ENCODE data around the gene PUM2. TPM values are rescaled to one million over a fixed set of nuclear protein-coding genes. Genes with fewer than 3 reads are reported as not detected.

The PUM2 gene
- total RNA-seq, 1 donor from 2014 or later: 136 TPM

DNA sequence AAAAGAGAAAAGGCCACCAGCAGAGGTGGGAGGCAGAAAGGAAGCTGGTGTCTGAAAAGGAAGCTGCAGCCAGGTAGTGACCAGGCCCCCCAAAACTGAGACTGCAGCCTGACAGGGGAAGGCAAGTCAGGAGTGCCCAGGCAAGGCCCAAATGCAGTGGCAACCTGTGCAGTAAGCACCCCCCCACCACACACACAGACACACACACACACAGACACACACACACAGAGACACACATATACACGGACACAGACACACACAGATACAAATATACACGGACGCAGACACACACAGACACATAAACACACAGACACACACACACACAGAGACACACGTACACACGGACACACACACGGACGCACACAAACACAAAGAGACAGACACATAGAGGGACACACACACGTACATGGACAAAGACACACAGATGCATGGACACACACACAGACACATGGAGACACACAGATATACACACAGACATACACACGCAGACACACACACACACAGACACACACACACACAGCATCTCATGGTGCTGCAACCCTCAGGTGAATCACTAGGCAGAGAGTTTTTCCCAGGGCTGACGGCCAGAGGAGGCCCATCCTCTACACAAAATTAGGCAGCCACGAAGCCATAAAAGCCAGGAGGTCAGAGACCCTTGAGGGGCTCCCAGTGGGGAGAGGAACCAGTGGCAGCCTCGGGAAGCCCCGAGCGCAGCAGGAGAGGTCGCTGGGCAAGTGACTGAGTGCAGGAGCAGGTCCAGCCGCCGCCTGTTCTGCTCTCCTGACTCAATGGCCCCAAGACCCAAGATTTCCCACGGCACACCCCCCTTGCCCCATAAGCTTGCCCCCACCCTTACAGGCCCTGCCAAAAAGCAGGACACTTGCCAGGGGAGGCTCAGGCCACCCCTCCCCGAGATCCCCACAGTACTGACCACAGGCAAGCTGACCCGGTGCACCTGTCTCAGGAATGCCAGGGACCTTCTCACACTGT lies 132.0 kb downstream of the PUM2 start:
- intact Hi-C loops (cut with micrococcal nuclease): no loop called here

DNA sequence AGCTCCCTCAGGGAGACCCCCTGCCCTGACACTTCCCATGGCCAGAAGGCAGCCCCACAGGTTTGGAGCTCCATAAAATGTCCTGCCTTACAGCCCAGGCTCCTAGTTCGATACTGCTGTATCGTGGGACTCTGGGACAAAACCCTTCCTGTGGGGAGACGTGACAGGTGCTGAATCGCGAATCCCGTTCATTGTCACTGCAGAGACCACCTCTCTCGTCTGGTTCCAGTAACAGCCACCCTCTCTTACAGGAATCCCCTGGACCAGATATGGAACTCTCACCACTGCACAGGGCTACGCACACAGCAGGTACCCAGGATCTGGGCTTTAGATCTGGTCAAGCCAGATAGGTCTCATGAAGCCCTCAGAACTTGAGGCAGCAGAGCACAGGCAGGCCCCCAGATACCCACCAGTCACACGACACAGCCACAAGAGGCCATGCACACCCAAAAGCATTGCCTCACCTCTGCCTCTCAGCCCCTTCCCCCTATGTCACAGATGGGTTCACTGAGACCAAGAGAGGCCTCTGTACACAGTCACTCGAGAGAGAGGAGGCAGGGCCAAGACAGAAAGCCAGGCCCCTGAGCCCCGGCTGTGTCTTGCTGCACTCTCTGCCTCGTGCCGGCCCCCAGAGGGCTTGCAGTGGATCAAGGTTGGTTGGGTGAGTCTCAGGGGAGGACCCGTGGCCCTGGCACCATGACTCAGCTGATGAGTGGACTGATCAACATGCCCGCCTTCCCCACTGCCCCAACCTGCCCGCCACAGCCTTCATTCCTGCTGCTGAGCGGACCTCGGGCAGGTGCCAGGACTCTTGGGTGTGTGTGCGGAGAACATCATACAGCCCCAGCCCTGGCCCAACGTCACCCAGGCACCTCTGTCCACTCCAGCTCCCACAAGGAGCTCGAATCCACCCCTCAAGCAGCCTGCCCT lies 133.3 kb downstream of the PUM2 start:
- intact Hi-C loops (cut with micrococcal nuclease): no loop called here

DNA sequence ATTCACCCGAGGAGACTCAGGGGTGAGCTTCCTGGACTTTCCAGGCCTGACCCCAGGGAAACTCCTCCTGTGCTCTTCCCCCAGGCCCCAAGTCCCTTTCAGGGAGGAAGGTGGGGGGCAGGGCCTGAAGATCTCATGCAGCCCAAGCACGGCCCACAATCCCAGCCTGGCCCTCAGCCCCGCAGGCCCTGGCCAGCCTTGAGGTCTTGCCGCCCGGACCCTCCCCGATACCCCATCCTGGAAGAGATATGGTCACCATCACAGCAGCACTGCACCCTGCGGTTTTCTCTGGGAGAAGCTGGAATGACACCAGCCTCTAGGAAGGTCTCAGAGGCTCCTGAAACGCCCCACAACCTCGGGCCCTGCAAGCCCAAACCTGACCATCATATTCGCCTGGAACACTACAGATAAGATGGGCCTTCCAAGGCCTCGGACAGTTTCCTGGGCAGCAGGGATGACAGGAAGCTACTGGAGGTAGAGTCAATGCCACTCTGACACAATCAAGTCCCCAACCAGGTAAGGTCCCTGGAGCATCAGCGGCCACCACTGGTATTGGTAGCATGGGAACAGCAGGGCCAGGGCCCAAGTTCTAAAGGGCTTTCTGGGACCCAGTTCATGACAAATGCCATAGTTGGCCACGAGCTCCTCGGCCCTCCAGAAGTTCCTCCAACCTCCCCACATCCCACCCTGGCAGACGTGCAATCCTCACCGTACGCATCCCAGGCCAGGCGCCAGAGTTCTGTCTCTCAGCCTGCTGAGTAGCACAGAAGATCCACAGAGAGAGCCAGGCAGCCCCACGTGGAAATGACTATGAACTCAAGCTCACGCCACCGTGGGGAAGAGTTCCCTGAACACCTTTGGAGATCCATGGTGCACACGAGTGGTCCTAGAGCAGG lies 134.3 kb downstream of the PUM2 start:
- intact Hi-C loops (cut with micrococcal nuclease): no loop called here

DNA sequence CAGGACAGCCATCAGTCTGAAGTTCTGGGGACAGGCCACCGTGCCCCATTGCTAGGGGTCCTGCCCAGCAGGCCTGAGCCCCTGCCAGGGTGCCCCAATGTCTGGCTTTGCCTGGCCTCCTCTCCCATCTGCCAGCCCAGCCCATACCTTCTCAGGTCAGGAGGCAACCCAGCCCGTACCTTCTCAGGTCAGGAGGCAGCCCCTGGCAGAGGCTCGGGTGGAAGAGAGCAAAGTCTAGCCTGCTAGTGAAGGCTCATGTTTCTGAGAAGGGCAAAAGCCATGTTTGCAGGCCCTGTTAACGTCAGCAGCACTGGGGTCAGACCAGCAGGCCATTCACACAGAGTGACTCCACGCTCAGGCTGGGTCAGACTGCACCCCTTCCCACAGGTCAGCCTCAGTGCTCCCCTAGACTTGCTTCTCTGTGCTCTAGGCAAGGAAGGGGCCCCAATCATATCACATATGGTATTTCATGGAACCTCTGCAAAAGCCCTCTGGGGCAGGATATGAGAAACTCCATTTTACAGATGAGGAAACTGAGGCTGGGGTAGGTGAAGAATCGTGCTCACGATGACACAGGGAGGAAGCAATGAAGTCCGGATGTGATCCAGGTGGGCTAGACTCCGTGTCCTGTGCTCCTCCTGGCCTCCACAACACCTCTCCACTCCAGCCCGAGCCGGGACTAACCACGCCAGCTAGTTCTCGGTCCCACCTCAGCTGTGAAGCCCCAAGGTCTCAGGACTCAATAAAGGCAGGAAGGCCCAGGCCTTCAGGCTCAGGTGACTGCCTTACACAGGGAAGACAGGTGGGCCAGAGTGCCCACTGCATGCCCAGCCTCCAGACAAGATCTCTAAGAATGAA lies 135.2 kb downstream of the PUM2 start:
- intact Hi-C loops (cut with micrococcal nuclease): no loop called here

DNA sequence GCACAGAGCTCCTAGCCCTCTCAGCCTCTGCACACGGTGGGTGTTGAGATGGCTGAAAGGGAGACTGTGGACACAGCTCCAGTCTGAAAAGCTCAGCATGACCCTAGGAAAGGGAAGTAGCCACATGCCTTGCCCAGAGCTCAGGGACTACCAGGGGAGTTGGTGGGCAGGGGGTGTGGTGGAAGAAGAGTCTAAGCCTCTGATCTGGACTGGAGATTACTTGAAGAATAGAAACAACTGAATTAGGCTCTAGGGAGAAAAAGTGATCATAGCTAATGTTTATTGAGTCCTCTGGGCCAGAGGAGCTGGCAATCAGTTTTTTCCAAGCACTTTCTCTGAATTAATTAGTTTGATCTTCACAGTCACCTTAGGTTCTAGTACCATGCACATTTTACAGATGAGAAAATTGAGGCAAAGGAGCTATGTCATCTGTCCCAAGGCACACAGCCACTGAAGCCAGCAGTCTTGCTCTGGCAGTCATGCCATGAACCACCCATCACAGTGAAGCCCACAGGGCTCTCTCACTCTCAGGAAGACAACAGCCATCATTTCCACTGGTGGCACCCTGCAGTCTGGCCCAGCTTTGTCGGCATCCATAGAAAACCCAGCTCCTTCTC lies 136.0 kb downstream of the PUM2 start:
- intact Hi-C loops (cut with micrococcal nuclease): no loop called here

DNA sequence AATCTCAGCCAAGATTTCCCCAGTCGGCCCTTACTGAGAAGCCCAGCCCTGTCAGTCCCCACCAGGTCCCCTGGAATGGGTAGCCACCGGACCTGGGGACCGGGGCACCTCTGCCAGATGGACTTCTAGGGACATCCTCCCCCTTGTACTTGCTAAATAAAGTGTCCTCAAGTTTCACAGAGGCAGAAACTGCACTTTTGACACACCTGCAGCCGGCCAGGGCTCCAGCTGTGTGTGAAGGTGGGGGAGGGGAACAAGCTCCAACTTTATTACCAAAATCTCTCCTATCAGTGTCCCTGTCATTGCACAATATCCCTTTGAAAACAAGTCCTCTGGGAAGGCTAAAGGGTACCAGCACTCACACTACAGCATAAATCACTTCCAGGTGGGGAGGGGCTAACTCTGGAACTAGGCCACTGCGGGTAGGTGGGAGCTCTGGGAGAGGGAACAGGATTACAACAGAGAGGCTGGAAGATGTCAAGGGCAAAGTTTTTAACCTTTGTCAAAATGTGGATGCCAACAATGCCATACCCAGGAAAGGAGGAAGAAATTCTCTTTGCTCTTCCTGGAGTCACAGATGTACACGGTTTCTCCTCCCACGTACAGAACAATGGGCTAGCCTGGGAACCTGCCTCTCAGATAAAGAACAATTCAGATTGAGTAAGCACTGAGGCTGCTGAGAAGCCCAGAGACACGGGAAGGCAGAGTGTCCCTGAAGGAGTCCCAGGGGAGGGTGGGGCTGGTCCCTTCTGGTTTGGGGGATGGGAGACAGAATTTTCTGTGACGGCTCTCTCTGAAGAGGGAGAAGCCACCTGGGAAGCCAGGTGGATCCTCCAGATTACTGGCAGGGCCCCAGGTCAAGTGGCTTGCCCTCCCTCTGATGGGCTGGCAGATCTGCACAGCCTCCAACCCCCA lies 136.7 kb downstream of the PUM2 start:
- intact Hi-C loops (cut with micrococcal nuclease): no loop called here

DNA sequence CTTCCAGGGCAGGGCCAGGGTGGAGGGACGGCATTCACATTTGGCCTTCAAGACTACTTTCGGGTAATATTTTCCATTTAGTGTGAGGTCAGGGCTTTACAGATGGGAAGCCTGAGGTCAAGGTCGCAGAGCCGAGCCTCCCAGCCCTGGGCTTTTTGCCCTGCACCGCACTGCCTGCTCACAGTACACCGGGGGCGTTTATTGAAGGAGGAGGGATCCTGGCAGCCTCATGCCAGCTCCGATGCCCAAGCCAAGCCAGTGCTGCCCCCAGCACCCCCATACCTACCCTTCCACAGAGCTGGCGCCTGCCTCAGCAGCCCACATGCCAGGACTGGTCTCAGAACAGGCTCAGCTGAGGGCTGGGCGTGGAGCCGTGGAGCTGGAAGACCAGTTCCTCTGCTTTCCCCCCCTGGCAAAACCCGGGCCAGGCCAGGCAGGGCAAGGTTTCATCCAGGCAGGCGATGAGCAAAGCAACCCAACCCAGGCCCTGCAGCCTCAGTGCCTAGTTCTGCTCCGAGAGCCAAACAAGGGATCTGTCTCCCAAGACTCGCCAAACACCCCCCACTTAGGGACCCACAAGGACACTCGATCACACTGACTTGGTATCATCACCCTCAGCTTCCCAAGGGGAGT lies 137.7 kb downstream of the PUM2 start:
- intact Hi-C loops (cut with micrococcal nuclease): no loop called here

DNA sequence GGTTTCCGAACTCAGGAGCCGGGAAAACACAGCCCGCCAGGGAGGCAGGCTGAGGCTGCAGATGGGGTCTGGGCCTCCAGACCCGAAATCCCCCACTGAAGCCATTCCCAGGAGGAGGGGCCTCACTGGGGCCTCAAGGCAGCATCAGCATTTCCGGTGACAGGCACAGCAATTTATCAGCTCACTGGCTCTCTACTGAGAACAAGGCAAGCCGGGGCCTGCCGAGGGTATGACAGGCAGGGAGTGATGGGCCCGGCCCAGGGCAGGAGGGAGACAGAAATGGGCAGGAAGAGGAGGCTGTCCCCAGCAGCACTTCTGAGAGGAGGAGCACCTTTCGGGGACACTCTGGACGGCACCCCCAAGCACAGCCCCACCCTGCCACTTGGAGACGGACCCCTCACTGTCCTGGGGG lies 138.2 kb downstream of the PUM2 start:
- intact Hi-C loops (cut with micrococcal nuclease): no loop called here

DNA sequence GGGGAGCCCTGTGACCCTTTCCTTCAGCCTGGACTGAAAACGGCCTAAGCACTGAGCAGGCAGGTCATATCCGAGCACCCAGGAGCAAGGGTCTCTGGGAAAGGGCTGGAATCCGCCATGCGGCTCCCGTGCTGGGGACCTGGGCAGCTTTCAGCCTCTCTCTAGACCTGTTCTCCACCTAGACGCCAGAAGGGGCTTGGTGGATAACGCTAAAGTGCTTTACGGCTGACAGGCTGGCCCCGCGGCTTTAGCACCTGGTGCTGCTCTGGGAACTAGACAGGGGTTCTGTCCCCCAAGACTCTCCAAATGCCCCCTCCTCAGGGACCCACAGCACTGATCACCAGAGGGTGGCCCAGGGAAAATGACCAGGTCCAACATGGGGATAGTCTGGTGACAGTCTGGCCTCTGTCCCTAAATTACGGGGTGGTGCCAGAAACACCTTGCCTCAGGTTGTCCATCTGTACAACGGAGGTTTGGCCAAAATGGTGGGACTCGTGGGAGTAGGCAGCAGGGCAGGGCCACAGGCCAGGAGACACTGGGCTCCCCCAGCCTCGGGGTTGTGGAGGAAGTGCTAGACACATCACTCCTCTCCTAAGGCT lies 138.7 kb downstream of the PUM2 start:
- intact Hi-C loops (cut with micrococcal nuclease): no loop called here

DNA sequence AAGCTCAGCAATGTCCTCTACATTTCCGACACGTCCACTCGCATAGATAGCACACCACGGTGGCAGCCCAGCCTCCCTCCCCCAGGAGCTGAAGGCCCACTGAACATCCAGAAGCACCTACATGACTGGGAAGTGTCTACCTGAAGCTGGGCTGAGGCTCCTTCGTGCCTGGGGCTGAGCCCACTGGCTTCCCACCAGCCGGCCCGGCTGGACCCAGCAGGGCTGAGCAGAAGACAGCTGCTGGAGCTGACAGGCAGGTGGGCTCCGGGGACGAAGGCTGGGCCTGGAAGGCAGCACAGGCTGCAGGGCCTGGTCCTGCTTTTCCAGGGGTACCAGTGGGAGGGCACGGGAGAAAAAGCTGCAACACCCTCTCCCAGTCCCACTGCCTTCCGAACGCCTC lies 139.2 kb downstream of the PUM2 start:
- intact Hi-C loops (cut with micrococcal nuclease): no loop called here

DNA sequence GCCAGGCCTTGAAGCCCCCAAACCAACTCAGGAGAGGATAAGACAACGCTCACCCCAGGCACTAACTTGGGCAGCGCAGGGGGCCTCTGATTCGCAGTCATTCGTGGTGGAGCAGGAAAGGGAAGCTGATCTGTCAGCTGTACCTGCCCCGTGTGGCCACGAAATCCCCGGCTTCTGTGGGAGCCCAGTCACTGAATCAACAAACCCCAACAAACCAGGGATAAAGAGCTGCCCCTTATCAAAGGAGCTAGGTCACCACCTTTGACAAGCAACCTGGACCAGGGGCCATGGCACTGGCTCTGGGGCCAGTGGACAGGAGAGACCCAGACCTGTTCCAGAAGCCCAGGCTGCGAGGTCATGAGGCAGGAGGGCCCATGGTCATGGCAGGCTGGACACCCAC lies 140.2 kb downstream of the PUM2 start:
- intact Hi-C loops (cut with micrococcal nuclease): no loop called here

DNA sequence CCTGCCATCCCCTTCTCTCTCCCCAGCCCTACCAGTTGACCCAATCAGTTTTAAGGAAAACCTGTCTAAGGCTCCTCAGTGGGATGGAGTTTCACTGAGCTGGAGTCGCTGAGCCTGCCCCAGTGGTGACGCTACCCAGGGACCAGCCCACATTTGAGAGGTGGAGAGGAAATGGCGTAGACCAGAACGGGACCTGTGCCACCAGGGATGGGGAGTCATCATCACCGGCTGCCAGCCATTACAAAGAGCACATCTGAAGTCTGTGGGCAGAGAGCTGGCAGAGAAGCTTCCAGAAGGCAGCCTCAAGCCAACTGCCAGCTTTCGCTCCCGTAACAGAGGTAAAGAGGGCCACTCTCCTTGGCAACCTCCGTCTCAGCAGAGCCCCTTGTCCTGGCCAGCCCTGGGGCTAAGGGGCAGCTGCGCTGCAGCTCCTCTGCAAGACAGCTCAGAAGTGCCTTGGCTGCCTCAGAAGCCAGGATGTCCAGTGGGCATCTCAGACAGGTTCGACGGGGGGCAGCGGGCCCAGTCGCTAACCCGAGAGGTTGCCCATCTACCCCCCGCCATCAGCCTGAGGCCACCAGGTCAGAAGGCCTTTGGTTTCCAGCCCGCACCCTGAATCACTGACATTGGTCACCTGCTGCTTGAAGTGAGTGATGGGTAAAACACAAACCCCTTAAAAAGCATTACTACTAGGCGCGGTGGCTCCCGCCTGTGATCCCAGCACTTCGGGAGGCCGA lies 141.1 kb downstream of the PUM2 start:
- intact Hi-C loops (cut with micrococcal nuclease): no loop called here

DNA sequence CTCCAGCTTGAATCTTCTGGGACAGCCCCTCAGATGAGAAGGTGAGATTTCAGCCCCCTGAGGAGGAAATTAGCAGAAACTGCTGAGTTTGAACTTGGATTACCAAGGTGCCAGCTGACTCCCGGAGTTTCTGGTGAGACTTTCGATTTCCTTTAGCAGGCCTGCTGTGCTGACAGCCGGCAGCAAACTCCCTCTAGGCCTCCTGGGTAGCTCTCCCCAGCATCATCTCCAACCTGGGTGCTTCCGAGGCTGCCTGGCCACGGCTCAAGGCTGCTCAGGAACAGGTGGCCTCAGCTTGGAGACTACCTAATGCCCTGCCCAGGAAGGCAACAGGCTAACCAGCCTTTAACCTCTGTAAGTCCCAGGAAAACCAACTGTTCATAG lies 142.2 kb downstream of the PUM2 start:
- intact Hi-C loops (cut with micrococcal nuclease): no loop called here

DNA sequence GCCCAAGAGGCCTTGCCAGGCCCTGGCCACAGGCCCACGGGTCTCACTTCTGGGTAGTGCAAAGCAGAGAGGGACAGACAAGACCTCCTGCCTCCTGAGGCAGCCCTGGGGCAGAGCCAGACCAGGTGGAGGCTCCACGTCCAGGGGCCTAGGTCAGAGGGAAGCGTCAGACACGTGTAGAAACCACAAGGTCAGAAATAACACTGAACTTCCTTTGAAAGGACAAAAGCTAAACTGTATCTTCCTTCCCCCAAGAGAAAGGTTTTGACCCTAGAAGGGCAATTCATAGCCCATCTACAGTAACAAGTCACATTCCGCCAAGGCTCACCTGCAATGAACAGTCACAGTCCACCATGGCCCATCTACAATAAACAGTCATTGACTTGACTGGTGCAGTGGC lies 143.6 kb downstream of the PUM2 start:
- intact Hi-C loops (cut with micrococcal nuclease): no loop called here

DNA sequence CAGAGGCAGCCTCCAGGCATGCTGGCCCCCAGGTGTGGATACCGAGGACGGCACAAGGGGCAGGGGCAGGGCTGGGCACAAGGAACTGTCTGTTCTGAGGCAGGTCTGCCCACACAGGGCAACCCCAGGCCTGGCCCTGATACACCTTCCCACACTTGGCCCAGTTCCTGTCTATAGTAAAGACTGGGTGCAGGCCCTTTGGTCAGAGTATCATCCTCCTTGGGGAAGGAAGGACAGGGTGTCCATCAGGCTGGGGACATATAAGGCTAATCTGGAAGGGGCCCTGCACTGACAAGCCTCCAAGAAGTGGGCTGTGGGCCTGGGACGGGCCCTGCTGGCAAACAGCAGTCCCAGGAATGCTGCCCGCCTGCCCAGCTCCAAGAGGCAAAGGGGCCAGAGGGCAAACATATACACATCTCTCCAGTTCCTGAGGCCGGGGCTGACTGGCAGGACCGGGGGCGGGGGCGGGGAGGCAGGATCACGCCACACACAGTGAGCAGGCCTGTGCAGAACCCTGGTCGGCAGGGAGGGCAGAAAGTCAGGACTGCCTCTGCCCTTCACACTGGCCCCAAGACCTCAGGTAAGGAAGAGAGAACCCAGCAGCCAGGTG lies 144.6 kb downstream of the PUM2 start:
- intact Hi-C loops (cut with micrococcal nuclease): no loop called here

DNA sequence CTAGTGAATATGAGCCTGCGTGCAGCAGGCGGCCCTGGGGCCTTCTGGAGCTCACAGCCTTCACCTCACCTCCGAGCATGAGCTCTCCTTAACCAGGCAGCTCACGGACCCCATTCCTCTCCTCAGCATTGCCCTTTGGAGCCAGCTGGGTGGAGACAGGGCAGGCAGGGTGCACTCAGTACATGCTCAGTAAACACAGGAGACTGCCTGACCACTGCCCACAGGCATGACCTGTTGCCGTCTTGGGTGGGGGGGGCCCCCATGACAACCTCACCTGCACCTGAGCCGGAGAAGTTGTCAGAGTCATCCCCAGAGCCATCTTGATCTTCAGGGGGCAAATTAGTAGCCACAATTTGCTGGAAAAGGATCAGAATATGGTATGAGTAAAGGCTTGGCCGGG lies 145.6 kb downstream of the PUM2 start:
- intact Hi-C loops (cut with micrococcal nuclease): no loop called here

All from T-helper 1 cell treated with Interleukin-12 subunit alpha and Interleukin-12 subunit beta and Interleukin-4 antibody, amounts not matched to agents 30 ng/mL and 1 ng/mL, for 36 hours (primary cell).